Ectodermal cell (in vitro differentiated cells): ENCODE measurements around the gene GFOD2.
"Not testable (repeated sequence)": the region's sequence is repeated elsewhere in the genome, so short reads cannot be mapped to it uniquely, and the experiment has no call there.

Experiments
- H3K27ac ChIP-seq: 2 replicates; pipeline ENCODE4 v1.7.0; 2013; ENCODE audit warnings: mild to moderate bottlenecking, low read depth, low read length; ENCODE audit not compliant: insufficient read depth, poor library complexity, severe bottlenecking
- H3K27me3 ChIP-seq: 2 replicates; pipeline ENCODE4 v1.7.0; 2013; ENCODE audit warnings: mild to moderate bottlenecking, low read length; ENCODE audit not compliant: insufficient read depth, control insufficient read depth, poor library complexity, severe bottlenecking
- H3K36me3 ChIP-seq: one replicate; pipeline ENCODE4 v1.7.0; 2013; ENCODE audit warnings: low read length; ENCODE audit not compliant: control insufficient read depth, insufficient read depth
- H3K4me1 ChIP-seq: one replicate; pipeline ENCODE4 v1.7.0; 2013; ENCODE audit warnings: low read length; ENCODE audit not compliant: control insufficient read depth, insufficient read depth
- H3K4me3 ChIP-seq: 2 replicates; pipeline ENCODE4 v1.7.0; 2013; ENCODE audit warnings: low read depth, low read length, control low read depth; ENCODE audit not compliant: insufficient read depth
- H3K9me3 ChIP-seq: 2 replicates; pipeline ENCODE4 v1.7.0; 2013; ENCODE audit warnings: mild to moderate bottlenecking, low read length, moderate library complexity; ENCODE audit not compliant: control insufficient read depth
- WGBS, 2 experiments: methylation state at CpG; one replicate each; pipeline ENCODE4 v1.1.7; 2013; ENCODE audit warnings: missing lambda C conversion rate in 2 of 2; 5-methylcytosine and 5-hydroxymethylcytosine counted together

GFOD2 gene

DNA sequence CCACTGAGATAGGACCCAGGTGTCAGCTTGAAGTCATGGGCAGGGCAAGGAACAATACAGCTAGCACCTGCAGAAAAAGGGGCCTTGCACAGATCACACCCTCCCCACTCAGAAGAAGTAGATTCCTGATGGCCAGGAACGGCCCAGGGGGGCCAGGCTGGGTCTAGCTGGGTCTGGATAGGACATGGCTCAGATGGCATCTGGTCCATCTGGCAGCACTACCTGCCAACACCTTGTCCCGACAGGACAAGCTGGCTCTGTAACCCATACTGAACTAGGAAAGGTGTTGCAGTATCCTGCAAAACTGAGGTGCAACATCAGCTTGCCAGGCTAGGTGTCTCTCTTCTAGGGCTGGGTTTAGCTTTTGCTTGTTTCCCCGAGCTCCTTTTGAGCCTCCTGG, 38.9 kb upstream of the GFOD2 start:
- Histone ChIP-seq H3K9me3 (no peaks in the 10 kb centered on the region), H3K36me3 (no peaks in the 10 kb centered on the region), H3K27ac (no peak overlapping the region), H3K27me3 (no peaks in the 10 kb centered on the region), H3K4me3 (no peak overlapping the region), H3K4me1 (no peaks in the 10 kb centered on the region)
- WGBS, 2 experiments = 93 to 96% methylated on average over 3 of the region's 3 CpGs

DNA sequence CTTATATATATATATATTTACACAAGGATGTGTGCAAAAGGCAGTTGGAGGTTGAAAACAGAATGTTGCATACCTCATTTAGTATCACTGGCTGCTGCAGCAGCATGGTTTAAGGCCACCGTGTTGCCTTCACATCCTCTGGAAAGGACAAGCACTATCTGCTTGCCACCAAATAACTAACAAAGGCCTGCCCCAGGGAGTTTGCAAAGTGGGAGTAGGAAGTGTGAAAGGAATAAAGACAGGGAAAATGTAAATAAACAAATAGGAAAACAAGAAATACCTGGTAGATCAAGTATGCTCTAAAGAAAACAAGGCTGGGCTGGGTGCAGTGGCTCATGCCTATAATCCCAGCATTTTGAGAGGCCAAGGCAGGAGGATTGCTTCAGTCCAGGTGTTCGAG, 33.5 kb upstream of the GFOD2 start:
- H3K4me3 ChIP-seq = no peak overlapping the region
- 75 to 77% methylated on average over 2 of the region's 2 CpGs for WGBS, 2 experiments

GRCh38 chr16:67751331-67751730, 32.2 kb upstream of the GFOD2 start:
- 89 to 97% methylated on average over 2 to 3 of the region's 3 CpGs for WGBS, 2 experiments
- H3K27ac ChIP-seq, H3K36me3 ChIP-seq, H3K9me3 ChIP-seq, H3K27me3 ChIP-seq, H3K4me1 ChIP-seq, H3K4me3 ChIP-seq: not testable (repeated sequence)

More for the DNA sequence above, 33.5 kb upstream of the GFOD2 start:
- H3K36me3 ChIP-seq = no peaks in the 10 kb centered on the region
- H3K27ac ChIP-seq = no peak overlapping the region
- H3K9me3 ChIP-seq = no peaks in the 10 kb centered on the region
- H3K4me1 ChIP-seq = no peaks in the 10 kb centered on the region
- H3K27me3 ChIP-seq = no peaks in the 10 kb centered on the region

GRCh38 chr16:67750466-67750865, 31.4 kb upstream of the GFOD2 start:
- Histone ChIP-seq H3K9me3 (no peaks in the 10 kb centered on the region), H3K27ac (no peak overlapping the region), H3K27me3 (no peaks in the 10 kb centered on the region), H3K36me3 (no peaks in the 10 kb centered on the region), H3K4me3 (no peak overlapping the region), H3K4me1 (no peaks in the 10 kb centered on the region)
- WGBS, 2 experiments = 95 to 98% methylated on average over 6 of the region's 6 CpGs

DNA sequence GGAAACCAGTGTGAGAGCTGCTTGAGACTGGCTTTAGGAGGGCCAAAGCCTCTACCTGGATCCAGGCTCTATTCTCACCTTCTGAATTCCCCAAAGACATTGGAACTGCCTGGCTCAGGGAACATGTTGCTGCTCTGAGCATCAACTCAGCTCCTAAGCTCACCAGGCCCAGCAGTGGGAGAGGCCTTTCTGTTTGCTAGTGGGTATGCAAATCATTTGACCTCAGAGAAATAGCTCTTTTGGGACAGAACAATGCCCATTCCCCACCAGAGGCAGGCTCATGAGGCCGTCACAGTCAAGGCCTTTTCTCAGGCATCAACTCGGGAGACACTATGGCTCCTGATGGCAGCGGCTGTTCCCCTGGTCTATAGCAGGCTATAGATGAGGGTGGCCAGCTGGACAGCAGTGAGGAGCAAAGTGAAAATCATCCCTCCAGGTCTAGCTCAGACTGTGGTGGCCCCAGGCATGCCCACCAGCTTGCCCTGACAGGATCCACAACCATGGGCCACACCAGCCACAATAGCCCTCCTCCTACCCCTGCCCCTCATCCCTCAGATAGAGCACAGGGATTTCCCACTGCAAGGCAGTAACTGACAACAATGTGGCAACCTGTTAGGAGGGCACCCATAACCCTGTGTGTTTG, 30.4 kb upstream of the GFOD2 start:
- H3K4me3 ChIP-seq = no peak overlapping the region
- no peaks in the 10 kb centered on the region for H3K27me3 ChIP-seq
- 84 to 93% methylated on average over 3 of the region's 3 CpGs for WGBS, 2 experiments
- no peaks in the 10 kb centered on the region for H3K4me1 ChIP-seq
- H3K9me3 ChIP-seq = no peaks in the 10 kb centered on the region
- H3K27ac ChIP-seq = no peak overlapping the region
- no peaks in the 10 kb centered on the region for H3K36me3 ChIP-seq

- peaks cover 3% of the 10 kb centered on the region for H3K36me3 ChIP-seq
- no peak overlapping the region for H3K27ac ChIP-seq
- H3K27me3 ChIP-seq = no peaks in the 10 kb centered on the region
- no peaks in the 10 kb centered on the region for H3K4me1 ChIP-seq
- H3K4me3 ChIP-seq = no peak overlapping the region
- H3K9me3 ChIP-seq = no peaks in the 10 kb centered on the region
- 91% methylated on average over 3 of the region's 3 CpGs for WGBS, 2 experiments
Measured at GRCh38 chr16:67748834-67749233, 29.7 kb upstream of the GFOD2 start.

DNA sequence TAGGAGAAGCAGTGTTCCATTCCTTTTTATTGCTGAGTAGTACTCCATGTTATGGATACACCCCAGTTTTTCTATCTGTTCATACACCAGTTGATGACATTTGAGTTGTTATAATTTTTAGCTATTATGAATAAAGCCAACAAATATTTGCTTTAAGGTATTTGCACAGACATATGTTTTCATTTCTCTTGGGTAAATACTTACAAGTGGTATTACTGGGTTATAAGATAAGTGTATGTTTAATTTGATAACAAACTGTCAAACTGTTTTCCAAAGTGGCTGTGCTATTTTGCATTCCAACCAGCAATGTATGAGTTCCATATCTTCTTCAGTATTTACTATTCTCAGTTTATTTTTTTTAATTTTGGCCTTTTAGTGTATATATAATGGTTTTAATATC, 27.7 kb upstream of the GFOD2 start:
- Histone ChIP-seq H3K9me3 (no peaks in the 10 kb centered on the region), H3K27me3 (no peaks in the 10 kb centered on the region), H3K27ac (no peak overlapping the region), H3K36me3 (peaks cover 15% of the 10 kb centered on the region), H3K4me1 (no peaks in the 10 kb centered on the region), H3K4me3 (no peak overlapping the region)

GRCh38 chr16:67741118-67741517, 22.0 kb upstream of the GFOD2 start:
- no peaks in the 10 kb centered on the region for H3K4me1 ChIP-seq
- H3K4me3 ChIP-seq = no peak overlapping the region
- H3K36me3 ChIP-seq = peaks cover 23% of the 10 kb centered on the region
- H3K27me3 ChIP-seq = no peaks in the 10 kb centered on the region
- H3K27ac ChIP-seq = no peak overlapping the region
- no peaks in the 10 kb centered on the region for H3K9me3 ChIP-seq
- WGBS, 2 experiments = 94% methylated on average over 4 of the region's 4 CpGs

- H3K27me3 ChIP-seq = no peaks in the 10 kb centered on the region
- H3K4me3 ChIP-seq = no peak overlapping the region
- H3K9me3 ChIP-seq = no peaks in the 10 kb centered on the region
- H3K4me1 ChIP-seq = no peaks in the 10 kb centered on the region
- no peak overlapping the region for H3K27ac ChIP-seq
- H3K36me3 ChIP-seq = peaks cover 23% of the 10 kb centered on the region
- WGBS, 2 experiments = 95 to 97% methylated on average over 3 of the region's 3 CpGs
Measured at GRCh38 chr16:67740391-67740790, 21.3 kb upstream of the GFOD2 start.

DNA sequence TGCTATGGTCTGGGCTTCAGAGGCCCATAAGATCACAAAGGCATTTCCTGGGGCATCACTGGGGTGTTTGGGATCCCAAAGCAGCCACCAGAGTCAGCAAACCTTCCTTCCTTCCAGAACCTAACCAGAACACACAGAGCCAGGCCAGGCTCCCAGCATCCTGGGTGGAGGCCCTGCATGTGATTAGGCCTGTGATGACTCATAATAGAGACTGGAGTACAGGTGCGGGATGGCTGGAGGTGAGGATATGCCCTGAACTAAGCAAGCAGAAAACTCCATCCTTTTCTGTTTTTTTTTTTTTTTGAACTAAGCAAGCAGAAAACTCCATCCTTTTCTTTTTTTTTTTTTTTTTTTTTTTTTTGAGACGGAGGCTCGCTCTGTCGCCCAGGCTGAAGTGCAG, 17.7 kb upstream of the GFOD2 start:
- no peaks in the 10 kb centered on the region for H3K27me3 ChIP-seq
- H3K4me3 ChIP-seq = no peak overlapping the region
- H3K9me3 ChIP-seq = no peaks in the 10 kb centered on the region
- H3K4me1 ChIP-seq = peaks cover 7% of the 10 kb centered on the region
- WGBS, 2 experiments = 89 to 90% methylated on average over 4 of the region's 4 CpGs
- peaks cover 8% of the 10 kb centered on the region for H3K36me3 ChIP-seq
- H3K27ac ChIP-seq = no peak overlapping the region

DNA sequence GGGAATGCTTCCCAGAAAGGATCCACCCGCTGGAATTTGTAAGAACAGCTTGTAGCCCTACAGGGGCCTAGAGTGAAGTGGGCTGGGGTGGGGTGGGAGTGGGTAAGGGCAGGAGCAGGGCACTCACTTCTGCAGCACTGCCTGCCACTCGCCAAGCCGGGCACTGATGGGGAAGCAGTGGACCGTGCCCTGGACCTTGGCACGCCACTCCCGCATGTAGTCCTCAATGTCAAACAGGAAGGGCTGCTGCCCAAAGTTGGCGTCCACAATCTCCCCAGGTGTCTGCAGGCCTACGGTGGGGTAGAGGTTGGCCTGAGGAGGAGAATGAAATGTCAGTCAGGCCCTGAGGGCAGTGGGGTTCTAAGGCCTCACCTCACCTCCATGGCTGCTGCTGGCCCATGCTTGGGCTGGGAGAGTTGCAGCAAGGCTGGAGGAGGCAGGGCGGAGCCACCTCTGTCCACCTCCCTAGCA, 15.7 kb upstream of the GFOD2 start:
- no peaks in the 10 kb centered on the region for H3K27me3 ChIP-seq
- no peaks in the 10 kb centered on the region for H3K9me3 ChIP-seq
- peaks cover 12% of the 10 kb centered on the region for H3K36me3 ChIP-seq
- WGBS, 2 experiments = 87 to 91% methylated on average over 9 of the region's 9 CpGs
- H3K27ac ChIP-seq = no peak overlapping the region
- H3K4me3 ChIP-seq = no peak overlapping the region
- H3K4me1 ChIP-seq = peaks cover 7% of the 10 kb centered on the region
